SK-MEL-5 (cell line): ENCODE data around the gene POLD2. TPM values are rescaled to one million over a fixed set of nuclear protein-coding genes. Genes with fewer than 3 reads are reported as not detected.

ENCODE experiments used
- DNase-seq: peaks from one replicate; pipeline ENCODE4 v3.0.0-alpha.2; 2016; ENCODE audit warnings: low read depth, low spot score
- in situ Hi-C: cut with HindIII; loops from 2 replicates; pipeline ENCODE4 v1.10.0; 2016; ENCODE audit warnings: low sequenced_read_pairs, high pct_unique_total_duplicates, low pct_unique_long_range_greater_than_20kb
- total RNA-seq: library from RNA; depleted of rRNA; stranded (reverse); fragments of >200 nt; shearing (Covaris generic); gene quantifications from 2 replicates; pipeline ENCODE4 v1.2.3, GENCODE V29; 2014

The POLD2 gene
- total RNA-seq, 1 experiment from 2014 or later, result 172 TPM

GRCh38 chr7:44155191-44156185 is 32.1 kb upstream of the POLD2 start:
- in situ Hi-C loops, result no loop called here
- no peak for DNase-seq

DNA sequence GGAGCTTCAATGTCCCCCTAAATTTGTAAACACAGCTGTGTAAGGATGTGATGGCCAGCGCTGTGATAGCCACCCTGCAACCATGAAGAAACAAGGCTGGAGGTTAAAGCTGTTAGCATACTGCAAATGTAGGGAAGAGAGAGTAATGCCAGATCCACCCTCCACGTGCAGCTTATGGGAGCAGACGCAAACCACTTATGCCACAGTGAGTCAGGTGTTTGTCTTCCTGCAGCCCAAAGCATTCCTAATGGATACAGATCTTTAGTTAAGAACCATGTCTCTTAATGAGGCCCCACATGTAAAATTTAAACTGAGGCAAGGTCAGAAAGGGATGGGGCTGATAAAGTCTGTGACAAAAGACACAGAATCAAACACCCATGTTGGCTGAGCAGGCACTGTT is 31.4 kb upstream of the POLD2 start:
- in situ Hi-C loops, result no loop called here
- no peak for DNase-seq

DNA sequence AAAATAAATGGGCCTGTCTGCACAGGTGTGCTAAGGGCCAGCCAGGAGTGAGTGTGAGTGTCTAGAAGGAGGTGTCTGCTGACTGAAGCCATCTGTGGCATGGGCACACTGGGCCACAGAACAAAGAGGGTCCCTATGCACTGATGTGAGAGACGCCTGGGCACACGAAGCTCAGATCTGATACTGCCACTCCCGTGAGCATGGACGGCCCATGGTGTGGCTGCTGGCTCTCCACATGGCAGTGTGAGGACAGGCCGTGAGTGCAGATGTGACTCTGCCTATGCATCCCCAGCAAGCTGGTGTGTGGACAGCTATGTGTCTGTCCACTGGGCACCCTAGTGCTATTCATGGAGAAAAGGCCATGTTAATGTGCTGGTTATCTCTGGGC is 30.6 kb upstream of the POLD2 start:
- DNase-seq, result no peak
- in situ Hi-C loops, result no loop called here

DNA sequence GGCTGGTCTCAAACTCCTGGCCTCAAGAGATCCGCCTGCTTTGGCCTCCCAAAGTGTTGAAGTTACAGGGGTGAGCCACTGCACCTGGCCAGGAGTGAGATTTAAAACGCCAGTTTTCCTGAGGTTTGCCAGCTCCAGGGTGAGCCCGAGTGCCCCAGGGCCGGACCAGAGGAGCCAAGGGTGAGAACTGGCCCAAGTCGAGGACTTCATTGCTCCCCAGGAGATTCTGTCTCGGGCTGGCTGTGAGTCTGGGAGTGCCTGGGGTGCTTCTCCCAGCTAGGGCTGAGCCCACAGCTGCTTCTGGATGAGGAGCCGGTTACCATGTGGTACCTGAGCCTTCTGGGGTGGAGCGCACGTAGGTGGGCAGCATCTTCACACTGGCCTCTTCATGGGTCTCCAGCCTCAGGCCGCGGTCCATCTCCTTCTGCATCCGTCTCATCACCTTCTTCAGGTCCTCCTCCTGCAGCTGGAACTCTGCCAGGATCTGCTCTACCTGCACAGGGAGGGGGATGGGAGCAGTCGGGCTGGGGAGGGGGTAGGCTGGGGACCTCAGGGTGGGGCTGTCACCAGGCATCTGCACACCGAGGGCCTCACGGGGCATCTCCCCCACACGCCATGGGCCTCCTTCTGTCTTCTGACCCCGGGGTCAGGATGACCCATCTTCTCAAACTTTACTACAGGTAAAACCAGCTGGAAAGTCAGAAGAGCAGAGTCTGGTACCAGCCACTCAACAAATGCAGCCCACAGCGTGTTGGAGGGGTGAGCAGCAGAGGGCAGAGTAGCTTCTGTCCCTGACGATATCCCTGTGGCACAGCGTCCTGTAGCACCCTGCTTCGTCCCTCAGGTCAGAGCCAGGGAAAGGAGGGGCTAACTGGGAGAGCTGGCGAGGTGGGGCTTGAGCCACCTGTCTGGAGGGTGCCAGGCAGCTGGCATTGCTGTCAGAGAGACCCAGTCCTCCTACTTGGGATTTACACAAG is 29.9 kb upstream of the POLD2 start:
- in situ Hi-C loops, result no loop called here
- no peak for DNase-seq

GRCh38 chr7:44151956-44152355 is 28.6 kb upstream of the POLD2 start:
- no peak for DNase-seq
- in situ Hi-C loops, result no loop called here

DNA sequence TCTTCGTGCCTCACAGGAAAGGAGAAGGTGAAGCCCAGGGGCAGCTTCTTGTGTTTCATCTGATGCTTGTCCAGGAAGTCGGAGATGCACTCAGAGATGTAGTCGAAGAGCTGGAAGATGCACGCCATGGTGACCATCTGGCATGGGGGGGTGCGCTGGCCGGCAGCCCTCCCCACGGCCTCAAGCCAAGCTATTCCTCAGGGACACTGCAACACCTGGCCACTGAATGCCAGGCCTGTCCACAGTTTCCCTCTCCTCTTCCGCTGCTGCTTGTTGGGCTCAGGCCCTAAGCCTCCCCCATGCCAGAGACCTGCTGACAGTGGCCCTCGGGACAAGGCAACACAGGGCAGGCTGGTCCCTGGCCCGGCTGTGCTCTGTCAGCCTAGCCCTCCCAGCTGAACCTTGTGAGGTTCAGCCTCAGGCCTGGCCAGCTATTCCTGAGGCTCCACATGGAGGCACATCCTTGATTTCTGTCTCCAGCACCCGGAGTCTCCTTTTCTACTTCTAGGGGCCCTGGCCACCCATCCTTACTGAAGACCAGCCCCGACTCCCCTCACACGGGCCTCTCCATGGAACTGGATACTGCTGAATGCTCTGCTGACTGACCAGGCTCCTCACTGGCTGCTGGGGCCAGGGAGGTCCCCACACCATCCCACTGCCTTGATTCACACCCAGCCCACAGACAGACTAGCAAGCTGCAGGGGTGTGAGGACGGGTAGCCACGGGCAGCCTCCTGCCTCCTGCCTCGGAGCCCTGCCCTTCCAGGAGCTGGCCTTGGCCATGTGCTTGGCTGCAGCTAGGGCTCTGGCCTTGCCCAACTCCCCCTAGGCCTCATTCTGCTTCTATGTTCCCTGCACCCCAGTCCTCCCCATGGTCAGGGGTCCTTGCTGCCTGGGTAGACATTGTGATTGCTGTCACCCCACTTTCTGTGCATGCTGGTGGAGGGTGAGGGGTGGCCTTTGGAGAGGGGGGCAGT is 27.9 kb upstream of the POLD2 start:
- in situ Hi-C loops, result no loop called here
- no peak for DNase-seq

GRCh38 chr7:44150466-44150832 is 27.1 kb upstream of the POLD2 start:
- no peak for DNase-seq
- in situ Hi-C loops, result no loop called here

DNA sequence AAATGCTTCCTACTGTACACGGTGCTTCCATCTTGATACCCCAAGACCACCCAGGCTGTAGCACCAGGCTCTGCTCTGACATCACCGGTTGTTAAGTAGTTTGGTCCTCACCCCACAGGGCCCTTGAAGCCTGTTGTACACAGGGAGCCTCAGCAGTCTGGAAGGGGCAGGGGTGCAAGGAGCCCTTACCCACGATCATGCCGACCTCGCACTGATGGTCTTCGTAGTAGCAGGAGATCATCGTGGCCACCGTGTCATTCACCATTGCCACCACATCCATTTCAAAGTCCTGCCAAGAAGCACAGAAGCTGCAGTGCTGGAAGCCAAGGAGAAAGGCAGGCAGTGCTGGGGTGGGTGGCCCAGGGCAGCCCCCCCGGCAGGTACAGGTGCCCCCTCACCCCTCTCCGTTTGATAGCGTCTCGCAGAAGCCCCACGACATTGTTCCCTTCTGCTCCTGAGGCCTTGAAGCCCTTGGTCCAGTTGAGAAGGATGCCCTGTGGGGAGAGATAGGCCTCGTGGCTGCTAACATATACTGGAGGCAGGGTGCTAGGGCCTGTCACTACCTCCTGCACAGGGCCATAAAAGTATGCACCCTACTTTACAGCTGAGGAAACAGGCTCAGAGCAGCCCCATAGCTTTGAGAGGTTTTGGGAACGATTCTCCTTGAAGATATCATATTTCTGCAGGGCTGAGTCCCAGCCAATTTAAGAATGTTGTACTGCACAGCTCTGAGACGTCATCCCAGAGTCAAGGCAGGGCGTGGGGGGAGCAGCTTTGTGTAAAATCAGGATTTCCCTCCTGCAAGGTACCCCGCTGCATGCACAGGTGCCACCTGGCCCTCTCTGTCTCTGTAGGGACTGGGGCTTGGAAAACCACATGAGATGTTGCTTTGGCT is 26.5 kb upstream of the POLD2 start:
- in situ Hi-C loops, result no loop called here
- DNase-seq, result no peak

DNA sequence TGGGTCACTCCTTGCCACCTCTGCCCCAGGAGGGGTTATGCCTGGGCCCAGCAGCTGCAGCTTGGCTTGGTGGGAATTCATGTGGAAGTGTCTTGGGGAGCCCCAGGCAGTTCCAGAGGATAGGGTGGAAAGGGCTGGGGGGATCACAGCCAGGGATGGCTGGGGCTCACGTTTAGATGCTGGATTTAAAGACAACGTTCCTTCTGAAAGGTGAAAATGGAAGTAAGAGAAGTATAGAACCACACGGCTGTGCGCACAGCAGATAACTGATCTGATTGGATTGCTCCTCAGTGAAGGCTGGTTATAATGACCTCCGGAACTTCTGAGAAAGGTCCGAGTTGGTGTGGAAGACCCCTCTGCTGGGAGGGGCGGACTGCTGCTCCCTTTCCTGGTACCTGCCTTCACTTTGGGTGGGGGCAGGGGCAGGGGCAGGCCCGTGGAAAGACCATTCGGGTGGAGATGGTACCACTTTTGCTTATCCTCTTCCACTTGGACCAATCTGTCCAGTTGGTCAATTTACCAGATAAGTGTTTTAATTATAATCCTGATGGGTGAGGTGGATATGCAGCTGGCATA is 25.7 kb upstream of the POLD2 start:
- no peak for DNase-seq
- in situ Hi-C loops, result no loop called here

GRCh38 chr7:44148166-44148565 is 24.8 kb upstream of the POLD2 start:
- in situ Hi-C loops, result no loop called here
- DNase-seq, result no peak

GRCh38 chr7:44147026-44147991 is 24.0 kb upstream of the POLD2 start:
- no peak for DNase-seq
- in situ Hi-C loops, result no loop called here

- in situ Hi-C loops, result no loop called here
- DNase-seq, result peak; percentile 36
Observed at GRCh38 chr7:44145969-44146911, 22.9 kb upstream of the POLD2 start.

DNA sequence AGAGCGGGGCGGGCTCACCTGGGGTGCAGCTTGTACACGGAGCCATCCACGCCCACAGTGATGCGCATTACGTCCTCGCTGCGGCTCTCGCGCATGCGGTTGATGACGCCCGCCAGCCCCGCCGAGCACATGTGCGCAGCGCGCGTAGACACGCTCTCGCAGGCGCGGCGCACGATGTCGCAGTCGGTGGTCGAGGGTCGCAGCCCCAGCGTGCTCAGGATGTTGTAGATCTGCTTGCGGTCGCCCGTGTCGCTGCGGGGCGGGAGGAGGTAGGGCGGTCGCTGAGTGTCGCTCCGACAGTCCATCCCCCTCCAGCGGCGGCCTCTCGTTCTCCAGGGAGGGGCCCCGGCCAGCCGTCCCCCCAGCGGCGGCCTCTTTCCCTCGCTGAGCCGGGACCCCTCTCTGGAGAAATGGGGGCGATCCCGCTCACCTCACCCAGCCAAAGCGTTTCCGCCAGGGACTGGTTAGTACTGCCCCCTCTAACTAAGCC is 22.2 kb upstream of the POLD2 start:
- DNase-seq, result no peak
- in situ Hi-C loops, result no loop called here

GRCh38 chr7:44144968-44145478 is 21.7 kb upstream of the POLD2 start:
- in situ Hi-C loops, result no loop called here
- no peak for DNase-seq
